ENCODE data around the gene RENBP. TPM values are rescaled to one million over a fixed set of nuclear protein-coding genes. Genes with fewer than 3 reads are reported as not detected.

RENBP gene
- total RNA-seq, result 2.5 and 3.3 TPM in 2 replicates
- long read RNA-seq, result 0 reads

DNA sequence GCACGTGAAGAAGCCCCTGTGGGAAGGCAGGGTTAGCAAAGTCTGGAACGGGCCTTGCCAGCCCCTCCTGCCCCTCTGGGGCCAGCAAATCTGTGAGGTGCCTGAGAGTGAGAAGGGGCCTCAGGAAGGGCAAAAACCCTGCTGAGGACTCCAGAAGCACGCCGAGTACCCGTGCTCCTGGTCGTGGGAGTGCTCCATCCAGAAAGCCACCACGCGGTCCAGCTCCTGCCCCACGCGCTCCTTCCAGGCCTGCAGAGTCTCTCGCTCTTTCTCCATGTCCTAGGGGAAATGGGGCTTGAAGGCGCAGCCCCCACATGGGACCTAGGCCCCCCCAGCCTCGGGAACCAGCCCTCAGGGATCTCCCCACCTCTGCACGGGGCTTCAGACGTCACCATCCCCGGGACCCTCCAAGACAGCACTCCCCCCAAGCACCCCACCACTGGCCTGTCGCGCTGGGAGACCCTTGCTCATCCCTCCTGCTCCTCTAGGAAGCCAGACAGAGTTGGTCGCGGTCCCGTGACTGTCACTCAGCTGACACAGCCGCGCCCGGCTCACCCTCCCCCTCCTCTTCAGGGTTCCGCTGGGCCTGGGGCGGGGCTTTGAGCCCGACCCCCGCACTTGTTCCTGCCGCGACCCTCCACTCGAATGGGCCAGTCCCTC lies at the start of gene RENBP:
TSS of gene RENBP (minus strand) at position 504 of the 660 bp plus-strand sequence. CDS start at position 471, 33 bp downstream.
- H3K36me3 Mint-ChIP-seq (ENCODE audit: insufficient read depth), result peaks cover 6% of the 10 kb centered on the region
- no peak for TF ChIP-seq CTCF (IDR thresholded peaks at IDR 0.05; ENCODE audit: unreplicated experiment)
- H3K4me1 Mint-ChIP-seq (ENCODE audit: low read depth), result peaks cover 4% of the 10 kb centered on the region
- H3K27ac Mint-ChIP-seq, result no peak within 1 kb of the TSS
- no peak within 1 kb of the TSS for H3K4me3 Mint-ChIP-seq (ENCODE audit: low read depth)
- H3K27me3 Mint-ChIP-seq, result no peaks in the 10 kb centered on the region
- DNase-seq (ENCODE audit: low spot score, unreplicated experiment), result no peak
- H3K9me3 Mint-ChIP-seq (ENCODE audit: low read depth), result no peaks in the 10 kb centered on the region

- no peak for DNase-seq (ENCODE audit: low spot score, unreplicated experiment)
- no peak overlapping the region for H3K4me3 Mint-ChIP-seq (ENCODE audit: low read depth)
- H3K27me3 Mint-ChIP-seq, result no peaks in the 10 kb centered on the region
- H3K36me3 Mint-ChIP-seq (ENCODE audit: insufficient read depth), result peaks cover 2% of the 10 kb centered on the region
- H3K4me1 Mint-ChIP-seq (ENCODE audit: low read depth), result no peaks in the 10 kb centered on the region
- H3K9me3 Mint-ChIP-seq (ENCODE audit: low read depth), result peaks cover 3% of the 10 kb centered on the region
- TF ChIP-seq CTCF (IDR thresholded peaks at IDR 0.05; ENCODE audit: unreplicated experiment), result no peak
- H3K27ac Mint-ChIP-seq, result no peak overlapping the region
Observed at GRCh38 chrX:153993978-153994377, 49.5 kb upstream of the RENBP start.

GRCh38 chrX:153993079-153993478 lies 48.6 kb upstream of the RENBP start:
- Mint-ChIP-seq H3K27me3 (no peaks in the 10 kb centered on the region), H3K27ac (peak overlapping the region; percentile 71), H3K9me3 (ENCODE audit: low read depth) (peaks cover 3% of the 10 kb centered on the region)

DNA sequence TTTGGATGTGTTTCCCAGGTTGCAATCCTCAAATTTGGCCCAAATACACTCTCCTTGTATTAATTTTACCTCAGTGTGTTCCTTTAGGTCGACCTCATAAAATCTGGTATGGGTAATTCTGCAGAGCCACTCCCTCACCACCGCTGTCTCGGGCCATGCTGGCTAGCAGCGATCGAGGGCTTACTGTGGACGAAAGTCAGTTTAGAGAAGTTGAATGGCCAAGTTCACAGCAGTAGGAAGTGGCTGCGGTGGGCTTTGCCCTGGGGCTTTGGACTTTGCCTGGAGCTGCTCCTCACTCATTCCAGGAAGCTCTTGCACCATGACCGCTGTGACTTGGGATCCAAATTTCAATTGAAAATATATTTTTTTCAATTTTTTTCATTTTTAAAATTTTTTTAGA lies 47.7 kb upstream of the RENBP start:
- Mint-ChIP-seq H3K9me3 (ENCODE audit: low read depth) (peaks cover 3% of the 10 kb centered on the region), H3K4me1 (ENCODE audit: low read depth) (no peaks in the 10 kb centered on the region), H3K4me3 (ENCODE audit: low read depth) (no peak overlapping the region), H3K27ac (no peak overlapping the region), H3K36me3 (ENCODE audit: insufficient read depth) (peaks cover 2% of the 10 kb centered on the region), H3K27me3 (no peaks in the 10 kb centered on the region)
- no peak for DNase-seq (ENCODE audit: low spot score, unreplicated experiment)
- no peak for TF ChIP-seq CTCF (IDR thresholded peaks at IDR 0.05; ENCODE audit: unreplicated experiment)

More at GRCh38 chrX:153993079-153993478, 48.6 kb upstream of the RENBP start:
- no peak for DNase-seq (ENCODE audit: low spot score, unreplicated experiment)
- Mint-ChIP-seq H3K4me3 (ENCODE audit: low read depth) (no peak overlapping the region), H3K36me3 (ENCODE audit: insufficient read depth) (peaks cover 2% of the 10 kb centered on the region), H3K4me1 (ENCODE audit: low read depth) (no peaks in the 10 kb centered on the region)
- TF ChIP-seq CTCF (IDR thresholded peaks at IDR 0.05; ENCODE audit: unreplicated experiment), result no peak

DNA sequence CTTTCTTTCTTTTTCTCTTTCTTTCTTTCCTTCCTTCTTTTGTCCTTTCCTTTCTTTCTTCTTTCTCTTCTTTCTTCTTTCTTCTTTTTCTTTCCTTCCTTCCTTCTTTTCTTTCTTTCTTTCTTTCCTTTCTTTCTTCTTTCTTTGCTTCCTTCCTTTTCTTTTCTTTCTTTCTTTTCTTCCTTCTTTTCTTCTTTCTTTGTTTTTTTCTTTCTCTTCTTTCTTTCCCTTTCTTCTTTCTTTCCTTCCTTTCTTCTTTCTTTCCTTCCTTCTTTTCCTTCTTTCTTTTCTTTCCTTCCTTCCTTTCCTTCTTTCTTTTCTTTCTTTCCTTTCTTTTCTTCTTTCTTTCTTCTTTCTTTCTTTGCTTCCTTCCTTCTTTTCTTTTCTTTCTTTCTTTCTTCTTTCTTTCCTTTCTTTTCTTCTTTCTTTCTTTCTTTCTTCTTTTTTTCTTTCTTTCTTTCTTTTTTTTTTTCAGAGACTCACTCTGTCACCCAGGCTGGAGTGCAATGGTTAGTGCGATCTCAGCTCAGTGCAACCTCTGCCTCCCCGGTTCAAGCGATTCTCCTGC lies 46.7 kb upstream of the RENBP start:
- Mint-ChIP-seq H3K36me3 (ENCODE audit: insufficient read depth) (peaks cover 2% of the 10 kb centered on the region), H3K9me3 (ENCODE audit: low read depth) (no peaks in the 10 kb centered on the region), H3K4me1 (ENCODE audit: low read depth) (no peaks in the 10 kb centered on the region)

More for the DNA sequence above, 46.7 kb upstream of the RENBP start:
- Mint-ChIP-seq H3K27me3 (no peaks in the 10 kb centered on the region), H3K27ac (no peak overlapping the region), H3K4me3 (ENCODE audit: low read depth) (no peak overlapping the region)
- DNase-seq (ENCODE audit: low spot score, unreplicated experiment), result no peak
- TF ChIP-seq CTCF (IDR thresholded peaks at IDR 0.05; ENCODE audit: unreplicated experiment), result no peak

All from progenitor cell of endocrine pancreas (in vitro differentiated cells).